C1 segment of cervical spinal cord (tissue), 14 donors: ENCODE measurements around the gene SCLY.
A peak's percentile ranks its signal among the peaks of the same experiment; 100 is the strongest.

Experiments
- DNase-seq, 14 donors: peaks; one replicate each; lab custom pipeline; 2025; lab: John Stamatoyannopoulos, UW

SCLY gene

GRCh38 chr2:238097988-238098871, 37.4 kb downstream of the SCLY start:
- DNase-seq: peak in 1 of 14 donors; percentile 24

GRCh38 chr2:238098901-238099713, 38.3 kb downstream of the SCLY start:
- DNase-seq: no peak

DNA sequence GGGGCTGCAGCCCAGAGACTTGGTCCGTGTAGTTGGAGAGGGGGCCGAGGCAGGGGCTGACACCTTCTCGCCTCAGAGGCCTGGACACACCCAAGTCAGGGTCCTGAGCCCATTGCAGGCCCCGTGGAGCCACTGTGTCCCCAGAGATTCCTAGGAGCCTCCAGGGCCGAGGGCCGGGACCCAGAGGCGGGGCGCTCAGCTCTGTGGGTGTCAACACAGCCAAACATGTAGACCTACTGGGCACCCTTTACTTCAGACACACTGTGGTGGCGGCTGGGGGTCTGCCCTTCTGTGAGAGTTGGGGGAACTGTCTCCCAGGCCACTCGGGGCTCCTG, 38.9 kb downstream of the SCLY start:
- no peak for DNase-seq

DNA sequence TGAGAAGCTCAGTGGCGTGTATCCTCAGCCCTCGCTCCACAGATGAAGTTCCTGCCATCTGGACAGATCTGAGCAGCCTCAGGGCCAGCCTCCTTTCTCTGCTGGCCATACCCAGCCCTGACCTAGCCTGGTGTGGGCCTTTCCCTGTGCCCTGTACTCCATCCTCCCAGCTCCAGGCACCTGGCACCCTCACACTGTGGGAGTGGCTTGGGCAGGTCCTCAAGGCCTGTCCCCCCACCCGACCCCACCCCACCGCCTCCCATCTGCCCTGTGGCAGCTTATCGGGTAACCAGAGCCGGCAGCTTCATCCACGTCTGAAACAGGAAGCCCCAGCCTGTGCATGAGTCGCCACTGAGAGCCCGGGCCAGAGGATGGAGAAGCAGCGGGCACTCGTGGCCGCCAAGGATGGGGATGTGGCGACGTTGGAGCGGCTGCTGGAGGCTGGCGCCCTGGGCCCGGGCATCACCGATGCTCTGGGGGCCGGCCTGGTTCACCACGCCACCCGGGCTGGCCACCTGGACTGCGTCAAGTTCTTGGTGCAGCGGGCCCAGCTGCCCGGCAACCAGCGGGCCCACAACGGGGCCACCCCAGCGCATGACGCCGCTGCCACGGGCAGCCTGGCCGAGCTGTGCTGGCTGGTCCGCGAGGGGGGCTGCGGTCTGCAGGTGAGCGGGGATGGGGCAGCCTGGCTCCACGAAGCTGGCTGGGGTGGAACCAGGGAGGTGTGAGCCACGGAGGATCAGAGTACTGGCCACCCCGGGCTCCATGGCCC, 39.4 kb downstream of the SCLY start, which contains the start of gene ESPNL:
ESPNL (plus strand) TSS at position 292 of the 772 bp plus-strand sequence; CDS start at position 372, 80 bp downstream.
- DNase-seq: peak in 1 of 14 donors; percentile 65

GRCh38 chr2:238100821-238101771, 40.3 kb downstream of the SCLY start:
- DNase-seq: no peak

DNA sequence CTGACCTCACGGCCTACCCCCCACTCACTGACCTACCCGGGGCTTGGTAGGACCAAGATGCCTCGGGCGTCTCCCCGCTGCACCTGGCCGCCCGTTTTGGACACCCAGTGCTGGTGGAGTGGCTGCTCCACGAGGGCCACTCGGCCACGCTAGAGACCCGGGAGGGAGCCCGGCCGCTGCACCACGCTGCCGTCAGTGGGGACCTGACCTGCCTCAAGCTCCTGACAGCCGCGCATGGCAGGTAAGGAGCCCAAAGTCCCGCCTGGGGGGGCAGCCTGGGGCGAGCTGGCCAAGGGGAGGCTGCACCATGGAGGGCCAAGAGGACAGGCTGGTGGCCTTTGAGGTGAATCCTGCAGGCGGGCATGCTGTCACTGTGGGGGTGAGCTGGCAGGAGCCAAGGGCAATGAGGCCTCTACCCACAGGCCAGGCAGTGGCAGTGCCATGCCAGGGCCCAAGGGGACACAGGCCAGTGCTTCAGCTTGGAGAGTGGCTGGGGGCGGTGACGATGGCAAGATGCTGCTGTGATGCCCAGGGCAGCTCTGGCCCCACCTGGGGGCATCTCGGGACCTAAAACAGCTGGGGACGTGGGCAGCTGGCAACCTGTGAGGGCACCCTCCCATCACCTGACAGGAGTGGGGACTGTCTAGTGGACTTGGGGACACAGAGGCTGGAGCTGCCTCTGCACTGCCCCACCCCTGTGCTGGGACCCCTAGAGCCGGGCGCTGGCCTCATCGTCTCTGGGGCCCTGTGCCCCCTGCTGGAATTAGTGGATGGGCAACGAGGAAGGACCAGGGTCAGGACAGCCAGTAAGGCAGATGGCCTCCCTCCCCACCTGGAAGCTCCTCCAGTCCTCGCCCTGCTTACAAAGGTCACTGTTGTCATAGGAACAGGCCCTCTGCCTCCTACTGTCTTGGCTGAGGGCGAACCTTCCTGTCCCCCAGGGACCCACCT, 41.4 kb downstream of the SCLY start:
- DNase-seq: peak in 1 of 14 donors; percentile 53

DNA sequence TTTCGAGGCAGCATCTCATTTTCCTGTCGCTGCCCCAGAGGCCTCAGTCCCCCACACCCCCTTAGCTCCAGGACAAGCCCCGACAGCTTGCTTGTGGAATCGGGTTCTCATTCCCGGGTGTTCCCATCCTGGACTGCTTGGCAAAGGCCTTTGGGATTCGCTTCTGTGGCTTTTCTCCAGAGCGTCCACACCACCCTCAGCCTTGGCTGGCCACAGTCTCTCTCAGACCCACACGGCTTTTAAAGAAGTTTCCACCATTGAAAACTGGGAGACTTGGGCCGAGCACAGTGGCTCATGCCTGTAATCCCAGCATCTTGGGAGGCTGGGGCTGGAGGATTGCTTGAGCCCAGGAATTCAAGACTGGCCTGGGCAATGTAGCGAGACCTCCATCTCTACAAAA, 42.1 kb downstream of the SCLY start:
- no peak for DNase-seq

GRCh38 chr2:238103465-238104225, 42.8 kb downstream of the SCLY start:
- DNase-seq: no peak

- DNase-seq: no peak
Measured at GRCh38 chr2:238104226-238104690, 43.5 kb downstream of the SCLY start.

DNA sequence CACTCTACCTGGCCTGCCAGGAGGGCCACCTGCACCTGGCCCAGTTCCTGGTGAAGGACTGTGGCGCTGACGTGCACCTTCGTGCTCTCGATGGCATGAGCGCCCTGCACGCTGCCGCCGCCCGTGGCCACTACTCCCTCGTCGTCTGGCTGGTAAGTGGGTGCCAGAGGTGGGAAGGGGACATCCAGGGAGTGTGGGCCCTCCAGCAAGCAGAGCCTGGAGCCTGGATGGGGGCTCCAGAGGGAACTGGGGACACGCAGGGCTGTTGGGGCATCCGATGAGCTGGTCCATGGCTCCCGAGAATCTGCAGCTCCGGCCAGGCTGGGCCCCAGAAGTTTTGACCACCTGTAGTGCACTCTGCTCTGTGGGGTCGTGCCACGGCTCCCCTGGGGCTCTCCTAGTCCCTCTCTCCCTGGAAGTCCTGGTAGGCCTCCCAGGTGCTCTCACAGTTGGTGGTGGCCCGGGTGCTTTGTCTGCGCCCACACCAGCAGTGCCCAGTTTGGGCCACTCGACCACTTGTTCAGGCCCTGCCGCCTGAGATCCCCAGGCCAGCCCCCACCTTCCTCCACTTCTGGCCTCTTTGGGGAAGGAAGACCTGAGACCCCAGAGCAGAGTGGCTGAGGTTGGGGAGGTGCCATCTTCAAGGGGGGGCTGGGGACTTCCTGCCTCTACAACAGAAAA, 44.0 kb downstream of the SCLY start:
- no peak for DNase-seq

GRCh38 chr2:238105506-238106338, 44.9 kb downstream of the SCLY start:
- no peak for DNase-seq

DNA sequence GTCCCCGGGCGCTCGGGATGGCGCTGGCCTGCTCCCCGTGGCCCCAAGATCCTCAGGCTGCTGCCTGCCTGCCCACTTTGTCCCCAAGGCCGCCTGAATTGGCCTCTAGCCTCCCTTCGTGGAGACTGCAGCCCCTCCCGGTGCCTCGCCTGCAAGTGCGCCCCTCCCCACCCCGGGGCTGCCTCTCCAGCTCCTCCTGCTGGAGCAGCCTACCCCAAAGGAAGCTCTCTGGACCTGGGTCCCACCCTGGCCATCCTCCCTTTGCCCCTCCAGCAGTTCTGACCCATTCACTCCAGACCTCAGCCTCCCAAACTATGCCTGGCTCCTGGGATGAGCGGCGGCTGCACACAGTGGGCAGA, 45.5 kb downstream of the SCLY start:
- DNase-seq: no peak

DNA sequence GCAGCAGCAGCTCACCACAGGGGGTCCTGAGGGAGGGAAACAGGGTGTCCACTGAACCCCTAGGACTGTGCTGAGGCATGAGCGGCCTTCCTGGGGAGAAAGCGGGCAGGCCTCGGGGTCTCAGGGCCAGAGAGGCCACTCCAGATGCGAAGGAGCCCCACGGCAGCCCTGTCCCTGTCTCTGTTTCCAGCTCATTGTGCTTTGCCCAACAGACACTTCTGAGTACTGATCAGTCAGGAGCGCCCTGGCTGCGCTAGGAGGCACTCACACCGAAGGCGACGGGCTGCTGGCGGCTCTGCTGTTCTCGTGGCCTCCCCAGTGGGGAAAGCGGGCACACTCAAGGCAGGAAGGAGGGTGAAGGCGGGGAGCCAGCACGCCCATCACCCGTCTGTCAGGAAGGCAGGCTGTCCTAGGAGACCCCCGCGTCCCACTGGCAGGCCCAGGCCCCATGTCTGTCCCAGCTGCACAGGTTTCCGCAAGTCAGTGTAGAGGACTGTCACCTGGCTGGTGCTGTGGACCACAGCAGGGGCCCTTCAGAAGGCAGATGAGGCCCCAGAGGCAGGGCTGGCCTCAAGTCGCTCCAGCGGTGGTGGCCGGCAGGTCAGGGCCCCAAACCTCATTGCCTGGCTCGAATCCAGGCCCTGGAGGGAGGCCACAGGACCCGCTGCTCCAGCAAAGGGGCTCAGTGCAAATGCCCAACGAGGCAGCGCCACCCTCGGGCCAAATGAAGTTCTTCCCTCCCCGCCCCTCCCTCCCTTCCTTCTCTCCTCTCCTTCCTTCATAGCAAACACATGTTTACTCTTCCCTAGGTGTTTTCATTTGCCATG, 46.1 kb downstream of the SCLY start:
- DNase-seq: no peak

DNA sequence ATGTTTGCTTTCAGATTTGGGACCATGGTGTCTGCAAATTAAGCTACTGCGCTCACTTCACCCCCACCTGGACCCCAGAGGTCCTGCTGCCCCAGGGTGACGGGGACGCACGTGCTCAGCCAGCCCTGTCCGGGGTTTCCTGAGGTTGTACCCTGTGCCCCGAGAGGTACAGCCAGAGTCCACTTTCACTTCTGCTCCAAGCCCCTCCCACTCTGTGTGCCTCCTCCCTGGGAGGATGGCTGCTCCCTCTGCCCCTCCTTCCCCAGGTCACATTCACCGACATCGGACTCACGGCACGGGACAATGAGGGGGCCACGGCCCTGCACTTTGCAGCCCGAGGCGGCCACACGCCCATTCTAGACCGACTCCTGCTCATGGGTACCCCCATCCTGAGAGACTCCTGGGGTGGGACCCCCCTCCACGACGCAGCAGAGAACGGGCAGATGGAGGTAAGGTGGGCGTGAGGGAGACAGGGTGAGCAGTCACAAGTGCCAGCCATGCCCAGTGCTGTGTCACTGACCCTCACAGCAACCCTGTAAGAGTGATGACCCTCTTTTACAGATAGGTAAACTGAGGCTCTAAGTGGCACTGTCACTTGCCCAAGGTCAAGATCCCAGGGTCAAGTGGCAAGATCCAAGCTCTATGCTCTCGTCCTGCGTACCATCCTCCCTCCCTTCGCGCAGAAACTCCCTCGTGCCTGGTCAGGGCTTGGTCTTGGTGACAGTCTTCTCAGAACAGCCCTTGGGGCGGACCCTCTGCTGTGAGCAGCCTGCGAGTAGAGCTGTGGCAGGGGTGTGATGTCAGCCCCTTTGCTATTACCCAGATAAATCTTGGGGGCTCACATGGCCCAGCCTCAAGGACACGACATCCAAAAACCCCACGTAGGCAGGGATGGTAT, 47.0 kb downstream of the SCLY start:
- no peak for DNase-seq
